Sigmoid colon (tissue), 7 donors: ENCODE measurements around the gene DNASE1L3. TPM values are rescaled to one million over a fixed set of nuclear protein-coding genes. Genes with fewer than 3 reads are reported as not detected.
"Not testable (repeated sequence)": the region's sequence is repeated elsewhere in the genome, so short reads cannot be mapped to it uniquely, and the experiment has no call there.

ENCODE experiments used
- DNase-seq: peaks from one replicate; pipeline ENCODE4 v3.0.0-alpha.2; 2019
- H3K27ac ChIP-seq, 4 donors: fragments of 200-600 bp; sonication (generic); one replicate each; pipeline ENCODE4 v1.5.1; 2016 to 2019; ENCODE audit warnings: mild to moderate bottlenecking in 1 of 4
- H3K27me3 ChIP-seq, 3 donors: fragments of 200-600 bp; sonication (generic); one replicate each; pipeline ENCODE4 v1.5.1; 2019; ENCODE audit warnings: mild to moderate bottlenecking in 1 of 3
- H3K36me3 ChIP-seq, 4 donors: fragments of 200-600 bp; sonication (generic); one replicate each; pipeline ENCODE4 v1.5.1; 2016 to 2019
- H3K4me1 ChIP-seq, 4 donors: fragments of 200-600 bp; sonication (generic); one replicate each; pipeline ENCODE4 v1.5.1; 2017 to 2019
- H3K4me3 ChIP-seq, 4 donors: fragments of 200-600 bp; sonication (generic); one replicate each; pipeline ENCODE4 v1.5.1; 2017 to 2019; ENCODE audit warnings: mild to moderate bottlenecking in 2 of 4, moderate library complexity in 1 of 4
- H3K9me3 ChIP-seq, 4 donors: fragments of 200-600 bp in 3 of 4; sonication (generic) in 3 of 4; one replicate each; pipeline versions ENCODE4 v1.5.1 to v1.6.1; 2013 to 2019
- CTCF ChIP-seq, 4 experiments: fragments of 450-650 bp in 3 of 4; fragments of 200-600 bp in 1 of 4; IDR thresholded peaks; one replicate each; pipeline ENCODE4 v1.5.1; 2016 to 2019; ENCODE audit warnings: antibody characterized with exemption in 4 of 4, mild to moderate bottlenecking in 3 of 4, moderate library complexity in 2 of 4
- EP300 ChIP-seq, 4 donors: sonication (generic); formaldehyde crosslinking; IDR thresholded peaks; one replicate each; pipeline ENCODE4 v1.6.1; 2017; ENCODE audit warnings: antibody characterized with exemption in 4 of 4
- POLR2A ChIP-seq, 2 donors: fragments of 450-650 bp; IDR thresholded peaks; one replicate each; pipeline ENCODE4 v1.6.1; 2016; ENCODE audit warnings: antibody characterized with exemption in 2 of 2, mild to moderate bottlenecking in 2 of 2, moderate library complexity in 2 of 2
- POLR2AphosphoS5 ChIP-seq, 4 donors: sonication (generic); formaldehyde crosslinking; IDR thresholded peaks; one replicate each; pipeline ENCODE4 v1.6.1; 2017; ENCODE audit warnings: antibody characterized with exemption in 4 of 4
- WGBS, 2 donors: extraction: QIAGEN DNeasy Blood & Tissue Kit; methylation state at CpG; one replicate each; pipeline ENCODE4 v1.1.7; 2013; 5-methylcytosine and 5-hydroxymethylcytosine counted together
- intact Hi-C: fragments of 100-400 bp; cut with DNase I; formaldehyde crosslinking; loops from one replicate; pipeline ENCODE4 v1.15.1; 2023
- polyA plus RNA-seq, 3 donors: library from polyadenylated mRNA; stranded (reverse); fragments of 200-250 nt; gene quantifications; one replicate each; pipeline ENCODE4 v1.2.3, GENCODE V29; 2013
- total RNA-seq, 4 donors: library from RNA; depleted of rRNA; stranded (reverse); fragments of >200 nt; gene quantifications; one replicate each; pipeline ENCODE4 v1.1.0, GENCODE V29; 2016
- donor health status: healthy with polysubstance abuse.
- donor health status: Bipolar disorder and iron deficiency.
- donor health status: healthy.

The DNASE1L3 gene
- total and polyA plus RNA-seq, 7 donors = 0.27 to 69.8 (median 4.9) TPM; not detected in 1

GRCh38 chr3:58206406-58207011 is 4.3 kb downstream of the DNASE1L3 start:
- Histone ChIP-seq H3K4me1 (no peaks in the 10 kb centered on the region), H3K36me3 (no peaks in the 10 kb centered on the region), H3K27ac (no peak overlapping the region), H3K4me3 (no peak overlapping the region), H3K27me3 (no peaks in the 10 kb centered on the region), H3K9me3 (no peaks in the 10 kb centered on the region)
- no peak for TF ChIP-seq CTCF (IDR thresholded peaks at IDR 0.05)
- TF ChIP-seq POLR2A (IDR thresholded peaks at IDR 0.05) = no peak
- TF ChIP-seq POLR2AphosphoS5 (IDR thresholded peaks at IDR 0.05) = no peak
- no peak for TF ChIP-seq EP300 (IDR thresholded peaks at IDR 0.05)
- DNase-seq = no peak
- intact Hi-C loops = no loop called here
- WGBS, 2 donors = 83 to 91% methylated on average over 5 of the region's 5 CpGs

DNA sequence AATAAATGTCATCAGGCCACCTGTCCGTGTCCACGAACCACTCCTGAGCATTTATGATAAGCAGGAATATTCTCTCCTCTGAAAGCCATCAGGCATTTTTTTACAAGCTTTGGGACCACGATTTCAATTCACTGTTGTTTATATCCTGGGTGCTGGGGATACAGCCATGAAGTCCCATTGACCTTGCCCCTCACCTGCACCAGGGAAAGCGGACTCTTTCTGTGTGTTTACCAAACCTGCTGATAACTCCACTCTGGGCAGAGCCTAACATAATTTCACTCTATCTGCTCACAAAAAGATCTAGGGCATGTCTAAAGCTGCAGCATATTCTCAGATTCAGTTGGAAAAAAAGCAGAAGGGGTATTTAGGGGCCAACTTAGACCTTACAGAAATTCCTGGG is 4.8 kb downstream of the DNASE1L3 start:
- H3K27ac ChIP-seq = no peak overlapping the region
- 65 to 80% methylated on average over 4 of the region's 4 CpGs for WGBS, 2 donors
- DNase-seq = no peak

GRCh38 chr3:58204720-58205119 is 6.1 kb downstream of the DNASE1L3 start:
- TF ChIP-seq POLR2A (IDR thresholded peaks at IDR 0.05) = no peak
- TF ChIP-seq EP300 (IDR thresholded peaks at IDR 0.05) = no peak
- TF ChIP-seq CTCF (IDR thresholded peaks at IDR 0.05) = no peak
- no peak for TF ChIP-seq POLR2AphosphoS5 (IDR thresholded peaks at IDR 0.05)
- Histone ChIP-seq H3K36me3 (no peaks in the 10 kb centered on the region), H3K4me3 (no peak overlapping the region), H3K27me3 (no peaks in the 10 kb centered on the region), H3K27ac (no peak overlapping the region), H3K9me3 (no peaks in the 10 kb centered on the region), H3K4me1 (no peaks in the 10 kb centered on the region)
- 89 to 91% methylated on average over 4 of the region's 4 CpGs for WGBS, 2 donors
- DNase-seq = no peak
- intact Hi-C loops = no loop called here

More for the DNA sequence above, 4.8 kb downstream of the DNASE1L3 start:
- TF ChIP-seq POLR2A (IDR thresholded peaks at IDR 0.05) = no peak
- TF ChIP-seq POLR2AphosphoS5 (IDR thresholded peaks at IDR 0.05) = no peak
- intact Hi-C loops = no loop called here
- no peaks in the 10 kb centered on the region for H3K27me3 ChIP-seq
- no peaks in the 10 kb centered on the region for H3K4me1 ChIP-seq
- H3K9me3 ChIP-seq = no peaks in the 10 kb centered on the region
- no peaks in the 10 kb centered on the region for H3K36me3 ChIP-seq
- H3K4me3 ChIP-seq = no peak overlapping the region

- no peak for TF ChIP-seq POLR2A (IDR thresholded peaks at IDR 0.05)
- no peak for TF ChIP-seq CTCF (IDR thresholded peaks at IDR 0.05)
- TF ChIP-seq EP300 (IDR thresholded peaks at IDR 0.05) = no peak
- no peak for TF ChIP-seq POLR2AphosphoS5 (IDR thresholded peaks at IDR 0.05)
- Histone ChIP-seq H3K27ac (no peak overlapping the region), H3K9me3 (no peaks in the 10 kb centered on the region), H3K4me1 (no peaks in the 10 kb centered on the region), H3K36me3 (no peaks in the 10 kb centered on the region), H3K27me3 (no peaks in the 10 kb centered on the region), H3K4me3 (no peak overlapping the region)
- no peak for DNase-seq
- WGBS, 2 donors = 89 to 98% methylated on average over 4 of the region's 4 CpGs
- intact Hi-C loops = no loop called here
Measured at GRCh38 chr3:58203541-58203940, 7.2 kb downstream of the DNASE1L3 start.

GRCh38 chr3:58202917-58203360 is 7.8 kb downstream of the DNASE1L3 start:
- 54 to 86% methylated on average over 9 of the region's 9 CpGs for WGBS, 2 donors
- H3K27me3 ChIP-seq = no peaks in the 10 kb centered on the region
- H3K9me3 ChIP-seq = no peaks in the 10 kb centered on the region
- no peak for DNase-seq
- H3K27ac ChIP-seq = no peak overlapping the region
- TF ChIP-seq CTCF (IDR thresholded peaks at IDR 0.05) (no peak), POLR2AphosphoS5 (IDR thresholded peaks at IDR 0.05) (no peak), POLR2A (IDR thresholded peaks at IDR 0.05) (no peak), EP300 (IDR thresholded peaks at IDR 0.05) (no peak)
- no peaks in the 10 kb centered on the region for H3K36me3 ChIP-seq
- intact Hi-C loops = no loop called here
- H3K4me1 ChIP-seq = no peaks in the 10 kb centered on the region
- no peak overlapping the region for H3K4me3 ChIP-seq

GRCh38 chr3:58201451-58201850 is 9.3 kb downstream of the DNASE1L3 start:
- H3K27ac ChIP-seq, H3K4me1 ChIP-seq, DNase-seq, H3K27me3 ChIP-seq, H3K9me3 ChIP-seq, H3K4me3 ChIP-seq, H3K36me3 ChIP-seq, intact Hi-C loops: not testable (repeated sequence)
- WGBS, 2 donors = 58 to 72% methylated on average over 3 of the region's 3 CpGs
